Measurements from ENCODE around the gene RERE. TPM values are rescaled to one million over a fixed set of nuclear protein-coding genes. Genes with fewer than 3 reads are reported as not detected.
A peak's percentile ranks its signal among the peaks of the same experiment; 100 is the strongest.
"Not testable (repeated sequence)": the region's sequence is repeated elsewhere in the genome, so short reads cannot be mapped to it uniquely, and the experiment has no call there.

The RERE gene
- total RNA-seq, 2 donors from 2014 or later = 74.5 to 128 TPM

GRCh38 chr1:8821084-8821483, 3.6 kb upstream of the RERE start:
- DNase-seq = no peak
- 45 to 46% methylated on average over 2 of the region's 2 CpGs for WGBS, 2 donors
- Histone ChIP-seq H3K9me3 (no peaks in the 10 kb centered on the region), H3K36me3 (replicated peaks in 1 of 2; ENCODE audit: insufficient read depth in 1 of 2, low read depth in 2 of 2) (no peaks in the 10 kb centered on the region), H3K4me1 (peaks cover 24% of the 10 kb centered on the region), H3K4me3 (no peak overlapping the region), H3K27ac (no peak overlapping the region), H3K27me3 (no peaks in the 10 kb centered on the region)
- no peak for ATAC-seq
- intact Hi-C loops (cut with DNase I) = no loop called here
- TF ChIP-seq, protein P1, sequence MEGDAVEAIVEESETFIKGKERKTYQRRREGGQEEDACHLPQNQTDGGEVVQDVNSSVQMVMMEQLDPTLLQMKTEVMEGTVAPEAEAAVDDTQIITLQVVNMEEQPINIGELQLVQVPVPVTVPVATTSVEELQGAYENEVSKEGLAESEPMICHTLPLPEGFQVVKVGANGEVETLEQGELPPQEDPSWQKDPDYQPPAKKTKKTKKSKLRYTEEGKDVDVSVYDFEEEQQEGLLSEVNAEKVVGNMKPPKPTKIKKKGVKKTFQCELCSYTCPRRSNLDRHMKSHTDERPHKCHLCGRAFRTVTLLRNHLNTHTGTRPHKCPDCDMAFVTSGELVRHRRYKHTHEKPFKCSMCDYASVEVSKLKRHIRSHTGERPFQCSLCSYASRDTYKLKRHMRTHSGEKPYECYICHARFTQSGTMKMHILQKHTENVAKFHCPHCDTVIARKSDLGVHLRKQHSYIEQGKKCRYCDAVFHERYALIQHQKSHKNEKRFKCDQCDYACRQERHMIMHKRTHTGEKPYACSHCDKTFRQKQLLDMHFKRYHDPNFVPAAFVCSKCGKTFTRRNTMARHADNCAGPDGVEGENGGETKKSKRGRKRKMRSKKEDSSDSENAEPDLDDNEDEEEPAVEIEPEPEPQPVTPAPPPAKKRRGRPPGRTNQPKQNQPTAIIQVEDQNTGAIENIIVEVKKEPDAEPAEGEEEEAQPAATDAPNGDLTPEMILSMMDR (IDR thresholded peaks at IDR 0.05) = no peak

GRCh38 chr1:8818789-8819188, 1.3 kb upstream of the RERE start:
- H3K9me3 ChIP-seq; ATAC-seq; H3K27me3 ChIP-seq; intact Hi-C loops (cut with DNase I); H3K36me3 ChIP-seq (replicated peaks in 1 of 2; ENCODE audit: insufficient read depth in 1 of 2, low read depth in 2 of 2); H3K4me3 ChIP-seq; DNase-seq: not testable (repeated sequence)
- Histone ChIP-seq H3K4me1 (peaks cover 44% of the 10 kb centered on the region), H3K27ac (peak overlapping the region in 2 of 4 donors; percentile 88 to 97)
- 86 to 93% methylated on average over 13 of the region's 13 CpGs for WGBS, 2 donors

- Histone ChIP-seq H3K9me3 (no peaks in the 10 kb centered on the region), H3K27me3 (no peaks in the 10 kb centered on the region), H3K4me1 (peaks cover 44% of the 10 kb centered on the region), H3K36me3 (replicated peaks in 1 of 2; ENCODE audit: insufficient read depth in 1 of 2, low read depth in 2 of 2) (no peaks in the 10 kb centered on the region), H3K4me3 (peak overlapping the region in 1 of 2 donors; percentile 40), H3K27ac (peak overlapping the region in 3 of 4 donors; percentile 88 to 97 (median 90))
- 11 to 14% methylated on average over 4 of the region's 4 CpGs for whole genome bisulfite sequencing, 2 donors
- DNase-seq (peak; percentile 45 to 66 (median 52)), ATAC-seq (no peak)
- TF ChIP-seq, protein P1 (IDR thresholded peaks at IDR 0.05) = no peak
- TF ChIP-seq POLR2A (IDR thresholded peaks at IDR 0.05) = no peak
- intact Hi-C loops (cut with DNase I) = no loop called here
Observed at GRCh38 chr1:8818325-8818775, 910 bp upstream of the RERE start.

- Histone ChIP-seq H3K4me1 (peaks cover 35% of the 10 kb centered on the region), H3K27me3 (no peaks in the 10 kb centered on the region), H3K4me3 (peak overlapping the region; percentile 66 to 85), H3K36me3 (replicated peaks in 1 of 2; ENCODE audit: insufficient read depth in 1 of 2, low read depth in 2 of 2) (no peaks in the 10 kb centered on the region), H3K9me3 (no peaks in the 10 kb centered on the region), H3K27ac (peak overlapping the region; percentile 79 to 97 (median 89))
- intact Hi-C loops (cut with DNase I) = no loop called here
- peak; percentile 7 for ATAC-seq
- 0 to 1% methylated on average over 18 to 41 of the region's 41 CpGs for WGBS, 2 donors
- peak; percentile 16 to 36 (median 24) for DNase-seq
- no peak for TF ChIP-seq POLR2A (IDR thresholded peaks at IDR 0.05)
- TF ChIP-seq, protein P1 (IDR thresholded peaks at IDR 0.05) = no peak
Observed at GRCh38 chr1:8816831-8817411, 519 bp downstream of the RERE start.

DNA sequence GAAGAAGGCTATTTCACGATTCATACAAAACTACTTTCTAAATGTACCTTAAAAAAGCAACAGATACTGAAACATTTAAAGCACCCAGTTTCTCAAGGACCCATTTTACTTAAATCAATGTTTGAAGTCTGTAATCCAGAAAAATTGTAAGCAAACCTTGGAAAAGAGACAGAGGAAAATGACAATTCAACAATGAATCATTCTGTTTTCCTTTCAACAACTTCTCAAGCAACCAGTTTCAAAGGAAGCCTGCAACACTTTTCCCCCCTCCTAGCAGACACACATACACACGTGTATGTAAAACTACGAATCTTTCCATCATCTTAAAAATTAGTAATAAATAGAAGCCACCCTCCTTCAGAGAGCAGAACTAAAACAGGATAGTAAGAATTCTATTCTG, 1.2 kb downstream of the RERE start:
- Histone ChIP-seq H3K9me3 (no peaks in the 10 kb centered on the region), H3K27ac (peak overlapping the region; percentile 79 to 97 (median 89)), H3K36me3 (replicated peaks in 1 of 2; ENCODE audit: insufficient read depth in 1 of 2, low read depth in 2 of 2) (no peaks in the 10 kb centered on the region), H3K4me3 (no peak overlapping the region), H3K27me3 (no peaks in the 10 kb centered on the region), H3K4me1 (peaks cover 34% of the 10 kb centered on the region)
- intact Hi-C loops (cut with DNase I) = no loop called here
- WGBS, 2 donors = 1 to 3% methylated on average over 3 of the region's 3 CpGs
- TF ChIP-seq, protein P1 (IDR thresholded peaks at IDR 0.05) = no peak
- DNase-seq = no peak
- ATAC-seq = no peak

Measured in body of pancreas (tissue), 4 donors.